ENCODE data around the gene LBH.

The LBH gene

DNA sequence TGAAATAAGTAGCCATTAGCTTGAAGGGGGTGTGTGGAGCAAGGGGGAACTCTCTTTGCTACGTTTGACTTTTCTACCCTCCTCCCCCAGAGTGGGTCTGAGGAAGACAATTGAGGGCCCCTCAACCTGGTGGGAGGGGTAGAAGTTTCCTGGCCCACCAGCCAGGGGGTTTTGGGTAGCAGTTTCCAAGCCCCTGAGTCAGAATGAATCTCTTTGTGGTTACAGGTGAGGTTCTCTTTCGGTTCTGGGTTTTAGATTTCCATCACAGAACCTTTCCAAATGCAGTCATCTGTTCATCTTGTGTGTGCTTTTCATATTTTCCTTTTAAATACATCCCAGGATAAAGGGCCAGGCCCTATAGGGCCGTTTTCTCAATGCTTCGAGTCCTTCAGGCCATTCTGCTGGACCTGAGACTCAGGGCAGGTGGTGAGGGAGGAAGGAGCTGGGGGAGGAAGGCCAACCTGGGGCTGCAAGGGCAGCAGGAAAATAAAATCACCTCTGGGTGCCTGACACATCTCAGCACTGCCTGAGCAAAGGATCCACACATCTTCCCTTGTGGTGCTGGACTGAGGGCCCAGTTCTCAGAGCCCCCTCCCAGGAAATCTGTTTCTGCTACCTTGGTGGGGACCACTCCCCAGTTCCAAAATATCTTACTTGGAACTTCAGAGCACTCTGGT is 4.7 kb downstream of the LBH start:
- no peak for DNase-seq

DNA sequence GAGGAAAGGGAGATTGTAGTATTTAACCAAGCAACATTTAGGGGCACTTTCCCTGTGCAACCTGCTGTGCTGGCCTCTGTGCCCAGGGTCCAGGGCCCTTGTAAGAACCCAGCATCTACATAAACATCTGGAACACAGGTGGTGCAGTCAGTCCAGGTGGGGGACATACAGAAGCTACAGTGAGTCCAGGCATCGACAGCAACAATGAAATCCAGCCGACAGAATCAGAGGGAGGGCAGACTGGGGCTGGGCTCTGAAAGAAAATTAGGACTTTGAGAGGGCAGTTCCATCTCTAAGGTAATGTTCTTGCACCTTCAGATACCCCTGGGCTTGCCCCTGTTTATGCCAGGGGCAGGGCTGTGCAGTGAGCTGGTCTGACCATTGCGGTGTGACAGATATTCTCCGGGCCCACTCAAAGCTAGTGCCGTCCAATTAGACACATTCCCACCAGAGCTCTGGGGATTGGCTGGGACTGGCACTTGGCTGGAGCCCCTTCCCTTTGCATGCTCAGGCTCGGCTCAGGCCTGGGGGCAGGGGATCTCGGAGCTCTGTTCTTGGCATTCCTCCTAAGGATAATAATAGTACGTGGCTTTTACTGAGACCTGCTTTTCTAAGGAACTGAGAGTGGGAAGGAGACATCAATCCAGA is 5.4 kb downstream of the LBH start:
- no peak for DNase-seq

DNA sequence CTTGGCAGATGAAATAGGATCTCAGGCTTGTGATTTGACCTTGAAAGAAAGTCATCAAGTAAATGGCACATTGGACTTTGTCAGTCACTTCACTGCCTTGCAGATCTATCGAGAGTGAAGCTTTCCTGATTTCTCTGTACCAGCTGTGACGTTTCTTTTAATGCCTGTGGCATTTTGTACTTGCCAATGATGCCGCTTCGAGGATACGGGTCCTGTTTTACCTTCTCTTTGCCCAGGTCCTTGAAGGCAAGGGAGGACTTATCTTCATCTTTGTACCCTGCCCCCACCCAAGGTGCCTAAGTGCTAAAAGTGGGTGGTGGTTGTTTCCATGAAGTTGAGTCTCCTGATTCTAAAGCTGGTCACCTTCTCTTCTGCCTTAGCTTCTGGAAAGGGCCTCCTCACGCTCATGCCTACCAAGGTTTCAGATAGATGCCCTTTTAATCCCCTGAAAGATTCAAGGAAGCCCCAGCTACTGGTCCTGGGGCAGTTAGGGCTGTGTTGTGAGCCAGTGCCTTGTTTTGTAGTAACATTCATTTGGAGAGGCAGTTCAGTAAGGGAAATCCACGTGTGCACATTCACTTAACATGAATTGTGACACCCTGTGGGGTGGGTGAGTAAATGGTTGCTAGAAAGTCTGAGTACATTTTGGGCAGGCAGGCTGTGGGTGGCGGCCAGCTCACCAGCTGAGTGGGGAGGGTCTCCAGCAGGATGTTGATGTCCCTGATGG is 6.1 kb downstream of the LBH start:
- no peak for DNase-seq

DNA sequence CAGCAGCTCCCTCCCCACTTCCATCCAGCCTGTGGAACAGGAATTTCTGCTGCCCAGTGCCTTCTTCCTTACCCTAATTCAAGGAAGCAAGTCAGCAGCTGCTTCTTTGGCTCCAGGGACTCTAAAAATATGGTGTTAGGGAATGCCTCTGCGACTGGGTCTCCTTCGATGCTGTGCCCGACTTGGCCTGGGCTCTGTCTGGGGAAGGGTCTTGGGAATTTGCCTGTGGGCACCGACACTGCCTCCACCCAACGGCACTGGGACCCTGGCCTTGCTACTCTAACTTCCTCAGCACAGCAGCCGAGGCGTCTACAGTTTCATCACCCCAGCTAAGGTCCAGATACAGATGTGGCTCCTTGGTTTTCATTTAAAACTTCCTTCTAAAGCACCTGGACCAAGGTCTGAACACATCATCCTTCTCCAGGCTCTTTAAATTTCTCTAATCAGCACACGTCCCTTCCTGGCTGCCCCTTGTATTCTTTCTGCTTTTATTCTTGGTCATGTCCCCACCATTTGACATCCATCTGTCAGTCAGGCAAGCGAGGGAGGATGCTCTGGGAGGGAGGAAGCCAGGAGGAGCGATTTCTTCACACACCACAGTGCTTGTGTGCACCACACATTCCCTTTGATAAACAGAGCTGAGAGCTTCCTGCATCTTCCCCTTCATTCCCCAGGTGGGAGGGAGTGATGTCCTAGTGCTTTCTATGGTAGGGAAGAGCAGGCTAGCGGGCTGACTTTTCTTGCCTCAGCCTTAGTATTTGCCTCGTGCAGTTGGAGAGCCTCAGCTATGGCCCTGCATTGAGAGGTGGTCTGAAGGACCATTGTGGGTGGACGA is 6.8 kb downstream of the LBH start:
- no peak for DNase-seq

DNA sequence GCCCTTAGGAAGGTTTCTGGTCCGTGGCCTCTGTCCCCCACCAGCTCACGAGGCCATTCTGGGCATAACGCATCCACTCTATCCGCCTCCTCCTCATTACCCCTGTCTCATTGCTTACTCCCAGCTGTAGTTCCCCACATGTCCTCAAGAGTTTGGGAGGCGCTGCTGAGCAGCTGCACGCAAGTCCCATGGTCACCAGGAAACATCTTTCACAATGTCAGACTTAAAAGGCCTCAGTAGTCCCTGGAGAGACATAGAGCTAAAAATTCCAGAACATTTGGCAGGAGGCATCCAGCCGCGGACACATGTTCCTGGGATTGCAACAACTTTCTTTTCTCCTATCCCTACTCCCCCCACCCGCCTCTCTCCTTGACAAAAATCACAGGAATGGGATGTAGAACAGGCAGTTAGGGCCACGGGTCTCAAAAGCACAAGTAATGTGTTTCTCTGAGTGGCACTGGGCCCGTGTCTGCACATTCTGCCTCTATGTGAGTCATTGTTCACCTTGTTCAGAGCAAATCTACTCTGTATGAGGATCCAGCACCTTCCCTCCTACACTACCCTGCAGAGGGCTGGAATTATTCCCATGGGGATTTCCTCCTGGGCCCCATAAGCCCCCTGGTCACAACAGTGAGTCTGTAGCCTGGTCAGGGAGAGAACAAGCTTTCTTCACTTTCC is 8.1 kb downstream of the LBH start:
- DNase-seq: no peak

DNA sequence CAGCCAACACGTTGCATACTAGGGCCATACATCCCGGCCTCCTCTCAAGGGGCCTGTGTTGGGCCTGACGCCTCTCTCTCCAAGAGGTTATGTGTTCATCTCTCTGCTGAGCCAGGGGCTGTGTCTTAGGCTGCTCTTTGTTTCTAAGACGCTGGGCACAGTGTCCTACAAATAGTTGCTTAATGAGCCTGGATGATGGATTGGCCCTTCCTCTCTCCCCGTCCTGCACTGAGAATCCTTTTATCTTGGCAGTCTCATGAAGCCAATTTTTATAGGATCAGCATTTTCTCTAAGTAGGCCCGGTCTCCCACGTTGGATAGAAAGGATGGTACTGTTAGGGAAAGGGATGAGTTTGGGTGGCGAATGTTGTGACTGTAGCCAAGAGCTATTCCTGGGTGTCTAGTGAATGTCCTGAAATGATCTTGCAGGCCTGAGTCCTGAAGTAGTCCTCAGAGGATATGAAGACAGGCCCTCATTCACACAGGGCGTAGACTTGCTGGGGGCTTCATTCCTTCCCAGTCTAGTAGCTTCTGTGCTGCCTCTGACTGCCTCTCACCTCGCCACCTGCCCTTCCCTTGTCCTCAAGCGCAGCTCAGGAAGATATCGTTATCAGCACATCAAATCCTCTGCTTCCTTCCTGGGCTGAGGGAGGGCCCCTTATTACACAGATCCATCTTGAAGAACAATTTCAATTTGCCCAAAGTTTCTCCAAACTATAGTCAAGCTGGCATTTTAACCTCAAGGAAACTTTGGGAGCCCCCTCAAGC is 8.8 kb downstream of the LBH start:
- DNase-seq: no peak

DNA sequence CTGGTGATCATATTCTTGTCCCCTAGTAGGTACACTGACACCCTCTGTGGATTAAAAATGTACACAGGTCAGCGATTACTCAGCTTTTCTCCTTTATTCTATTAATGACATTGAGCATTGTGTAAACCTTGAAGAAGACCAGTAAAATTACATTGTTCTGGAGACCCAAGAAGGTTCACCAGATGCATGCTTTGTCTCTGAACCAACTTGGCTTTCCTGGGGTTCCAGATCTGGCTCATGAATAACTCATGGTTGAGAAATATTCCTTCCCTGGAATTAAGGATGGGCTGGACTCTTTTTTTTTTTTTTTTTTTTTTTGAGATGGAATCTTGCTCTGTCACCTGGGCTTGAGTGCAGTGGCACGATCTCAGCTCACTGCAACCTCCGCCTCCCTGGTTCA is 11.9 kb downstream of the LBH start:
- DNase-seq: no peak

DNA sequence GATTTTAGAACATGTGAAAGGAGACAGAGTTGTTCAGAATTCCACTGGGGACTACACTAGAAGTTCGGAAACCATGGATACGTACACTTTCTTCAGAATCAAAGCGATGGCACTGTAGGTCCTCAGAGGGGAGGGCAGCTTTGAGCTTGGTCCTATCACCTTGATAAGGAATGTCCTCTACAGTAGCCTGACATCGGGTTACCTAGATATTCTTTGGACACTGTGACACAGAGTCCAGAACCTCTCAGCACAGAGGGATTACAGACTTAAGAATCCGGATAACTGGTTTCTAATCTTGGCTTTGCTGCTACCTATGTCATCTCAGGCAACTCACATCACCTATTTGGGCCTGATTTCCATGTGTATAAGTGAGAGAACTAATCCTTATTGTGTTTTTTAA is 14.0 kb downstream of the LBH start:
- DNase-seq: no peak

DNA sequence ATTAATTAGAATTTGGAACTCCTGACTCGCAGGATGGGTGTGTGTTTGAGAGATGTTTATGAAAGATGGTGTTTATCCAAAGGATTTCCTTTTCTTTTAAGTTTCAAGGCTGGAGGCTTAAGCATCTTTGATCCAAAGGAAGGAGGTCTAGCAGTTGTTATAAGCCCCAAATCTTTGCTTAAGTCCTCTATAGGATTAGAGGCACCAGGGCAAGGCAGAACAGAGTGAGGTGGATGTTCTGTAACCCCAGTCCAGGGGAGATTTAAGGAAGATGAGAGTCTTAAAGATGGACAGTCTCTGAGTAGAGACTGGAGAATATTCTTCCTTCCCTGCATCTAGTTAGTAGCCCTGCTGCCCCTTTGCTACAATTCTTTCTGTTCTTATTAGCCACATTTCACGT is 17.5 kb downstream of the LBH start:
- no peak for DNase-seq

DNA sequence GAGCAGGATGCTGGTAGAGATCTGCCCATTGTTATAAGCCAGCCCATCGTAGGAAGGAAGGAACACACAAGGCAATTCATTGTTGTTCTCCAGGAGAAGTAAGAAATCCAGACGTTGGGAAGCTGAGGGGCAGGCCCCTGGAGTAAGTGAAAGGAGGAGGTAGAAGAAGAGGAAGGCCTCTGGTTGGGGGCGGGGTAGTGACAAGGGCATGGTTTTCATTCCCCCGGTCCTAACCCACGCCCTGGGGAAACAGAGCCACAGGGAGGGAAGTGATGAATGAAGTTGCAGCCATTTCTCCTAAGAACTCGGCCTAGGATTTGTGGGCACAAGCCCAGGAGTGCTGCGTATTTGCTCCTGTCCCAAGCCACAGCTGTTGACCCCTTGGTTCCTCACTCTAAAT is 18.0 kb downstream of the LBH start:
- DNase-seq: no peak

DNA sequence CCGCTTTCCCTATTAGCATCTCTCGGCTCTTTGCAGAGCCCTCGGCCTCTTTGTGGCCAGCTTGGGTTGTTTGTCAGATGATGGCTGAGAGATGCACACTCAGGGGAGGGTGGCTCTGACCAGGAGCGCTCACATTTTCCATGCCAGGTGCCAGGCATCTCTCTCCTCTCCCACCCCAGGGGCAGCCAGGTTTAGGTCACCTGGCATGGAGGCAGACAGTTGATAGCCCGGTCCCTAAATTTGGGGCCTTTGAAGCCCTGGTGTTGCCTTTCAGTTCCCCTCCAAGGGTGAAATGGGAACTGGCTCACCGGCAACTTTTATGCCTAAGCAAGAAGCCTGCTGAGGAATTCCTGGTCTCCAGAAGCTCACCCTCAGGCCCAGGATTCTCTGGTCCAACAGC is 19.1 kb downstream of the LBH start:
- no peak for DNase-seq

DNA sequence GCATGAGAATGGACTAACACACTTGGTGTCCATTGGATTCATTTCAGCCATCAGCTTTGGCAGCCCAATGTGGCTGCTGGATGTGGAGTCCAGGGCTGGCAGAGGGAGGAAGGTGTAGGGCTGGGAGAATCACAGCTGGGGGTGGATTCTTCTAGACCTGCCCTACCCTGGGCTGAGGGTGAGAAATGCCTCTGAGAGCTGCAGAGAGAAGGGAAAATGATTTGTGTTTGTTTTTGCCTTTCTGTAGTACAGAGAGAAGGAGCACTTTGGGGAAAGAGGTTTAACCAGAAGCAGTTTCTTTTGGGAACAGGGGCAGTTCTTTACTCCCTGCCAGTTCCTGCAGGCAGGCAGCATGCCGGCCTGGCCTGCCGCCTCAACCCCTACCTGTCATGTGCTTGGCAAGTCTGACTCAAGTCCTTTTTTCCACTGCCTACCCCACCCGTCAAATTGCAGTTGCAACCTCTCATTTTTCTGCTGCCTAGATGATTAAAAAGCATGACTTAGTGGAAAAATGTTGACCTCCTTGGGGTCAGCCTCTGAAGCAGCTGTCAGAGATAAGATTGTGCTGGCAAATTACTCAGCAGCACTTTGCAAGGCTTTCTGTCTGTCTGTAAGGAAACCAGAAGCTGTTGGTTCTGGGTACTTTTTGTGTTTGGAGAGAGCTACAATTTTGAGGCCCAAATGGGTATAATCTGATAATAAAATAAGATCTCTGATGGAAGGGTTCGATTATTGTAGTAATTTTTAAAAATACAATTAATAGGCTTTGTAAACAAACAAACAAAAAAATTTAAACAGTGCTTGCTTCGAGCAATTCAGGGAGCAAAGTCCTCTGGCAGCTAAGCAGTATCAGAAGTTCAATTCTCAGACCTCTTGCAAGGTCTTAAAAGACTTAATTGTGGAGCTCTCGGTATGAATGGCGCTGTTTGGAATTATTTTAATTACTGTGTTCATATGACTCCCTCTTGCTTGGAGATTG is 21.7 kb downstream of the LBH start:
- DNase-seq: no peak

DNA sequence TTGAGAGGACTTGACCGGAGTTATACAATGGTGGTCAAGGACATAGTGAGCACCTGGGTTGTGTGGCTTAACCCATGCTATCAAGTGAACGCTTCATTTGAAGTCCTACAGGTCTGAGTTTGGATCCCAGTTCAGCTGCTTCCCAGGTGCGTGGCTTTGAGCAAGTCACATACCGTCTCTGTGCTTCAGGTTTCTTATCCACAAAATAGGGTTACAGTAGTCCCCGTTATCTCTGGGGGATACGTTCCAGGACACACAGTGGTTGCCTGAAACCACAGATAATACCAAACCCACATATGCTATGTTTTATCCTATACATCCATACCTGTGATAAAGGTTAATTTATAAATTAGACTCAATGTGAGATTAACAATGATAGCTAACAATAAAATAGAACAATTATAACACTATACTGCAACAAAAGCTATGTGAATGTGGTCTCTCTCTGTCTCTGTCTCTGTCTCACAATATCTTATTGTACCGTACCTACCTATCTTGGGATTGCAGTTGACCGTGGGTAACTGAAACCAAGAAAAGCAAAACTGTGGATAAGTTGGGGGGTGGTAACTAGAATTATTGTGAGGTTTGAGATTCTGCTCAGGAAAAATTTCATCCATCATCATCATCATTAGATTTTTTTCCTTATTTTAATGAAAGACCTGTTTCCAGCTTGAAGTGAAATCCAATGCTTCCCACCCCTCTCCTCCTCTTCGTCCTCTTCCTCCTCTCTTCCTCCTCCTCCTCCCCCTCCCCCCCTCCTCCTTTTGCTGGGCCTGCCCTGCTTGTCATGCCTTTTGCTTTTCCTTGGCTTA is 22.7 kb downstream of the LBH start:
- no peak for DNase-seq

DNA sequence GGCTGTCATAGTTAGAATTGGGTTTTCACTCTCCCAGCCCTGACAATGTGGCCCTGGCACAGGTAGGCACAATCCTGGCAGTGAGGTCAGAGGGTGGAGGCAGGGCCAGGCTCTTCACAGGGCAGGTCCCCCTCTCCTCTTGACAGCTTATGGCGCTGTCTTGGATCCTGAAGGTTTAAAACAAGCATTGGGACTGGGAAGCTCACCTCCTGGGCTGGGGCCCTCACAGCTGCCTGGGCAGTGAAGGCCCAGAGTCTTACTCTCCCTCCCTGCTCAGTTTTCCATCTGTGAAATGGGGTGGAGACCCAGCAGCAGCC is 23.3 kb downstream of the LBH start:
- DNase-seq: no peak

DNA sequence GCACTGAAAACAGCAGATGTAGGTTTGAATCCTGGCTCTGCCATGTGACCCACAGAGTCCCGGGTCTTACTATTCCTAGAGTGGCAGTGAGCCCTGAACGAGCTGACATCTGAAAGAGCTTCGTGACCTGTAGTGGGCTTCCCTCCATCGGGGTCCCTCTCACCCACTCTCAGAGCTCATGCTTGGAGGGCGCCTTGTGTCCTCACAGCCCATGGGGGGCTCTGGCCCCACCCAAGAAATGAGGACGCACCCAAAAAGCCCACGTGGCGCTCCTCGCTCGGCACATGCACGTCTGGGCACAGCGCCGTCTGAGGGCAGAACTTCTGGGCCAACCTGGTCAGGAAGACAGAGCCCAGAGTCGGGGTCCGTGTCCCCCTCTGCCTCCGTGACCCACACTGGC is 23.7 kb downstream of the LBH start:
- no peak for DNase-seq

DNA sequence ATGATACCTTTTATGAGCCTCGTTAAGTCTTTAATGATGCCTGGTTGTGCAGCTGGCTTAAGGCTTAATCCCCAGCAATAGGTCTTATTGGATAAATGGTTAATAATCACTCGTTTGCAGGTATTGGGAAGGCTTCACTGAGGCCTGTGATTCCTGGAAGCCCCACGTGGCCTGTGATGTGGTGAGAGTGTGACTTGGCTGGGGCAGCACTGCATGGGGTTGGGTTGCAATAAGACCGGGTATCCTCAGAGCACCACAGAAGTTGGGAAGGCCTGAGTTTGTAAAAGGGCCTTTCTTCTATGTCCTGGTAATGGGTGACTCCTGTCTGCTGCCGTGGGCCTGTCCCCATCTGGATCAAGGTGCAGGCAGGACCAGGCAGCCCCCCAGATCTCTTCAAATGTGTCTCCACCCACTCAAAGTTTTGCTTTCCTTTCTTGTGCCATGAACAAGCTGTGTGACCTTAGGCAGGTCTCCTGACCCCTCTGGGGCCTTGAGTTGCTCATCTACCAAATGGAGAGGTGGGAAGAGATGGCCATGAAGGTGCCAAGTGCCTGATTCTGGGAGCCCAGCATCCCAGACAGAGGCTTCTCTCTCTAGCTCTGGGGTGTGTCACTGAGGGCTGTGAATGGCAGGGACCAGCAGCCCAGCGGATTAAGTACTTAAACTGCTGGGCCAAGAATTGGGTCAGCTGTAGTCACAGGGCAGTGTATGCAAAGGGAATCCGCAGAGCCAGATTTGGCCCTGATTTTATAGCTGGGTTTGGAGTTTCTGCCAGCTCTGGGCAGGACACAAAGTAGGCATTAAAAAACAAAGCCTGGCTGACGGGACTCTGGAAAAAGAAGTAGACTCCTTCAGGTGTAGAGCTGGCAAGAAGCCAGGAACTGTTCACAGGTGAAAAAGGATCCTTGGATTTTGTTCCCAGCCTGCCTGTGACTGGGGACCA is 24.4 kb downstream of the LBH start:
- no peak for DNase-seq

DNA sequence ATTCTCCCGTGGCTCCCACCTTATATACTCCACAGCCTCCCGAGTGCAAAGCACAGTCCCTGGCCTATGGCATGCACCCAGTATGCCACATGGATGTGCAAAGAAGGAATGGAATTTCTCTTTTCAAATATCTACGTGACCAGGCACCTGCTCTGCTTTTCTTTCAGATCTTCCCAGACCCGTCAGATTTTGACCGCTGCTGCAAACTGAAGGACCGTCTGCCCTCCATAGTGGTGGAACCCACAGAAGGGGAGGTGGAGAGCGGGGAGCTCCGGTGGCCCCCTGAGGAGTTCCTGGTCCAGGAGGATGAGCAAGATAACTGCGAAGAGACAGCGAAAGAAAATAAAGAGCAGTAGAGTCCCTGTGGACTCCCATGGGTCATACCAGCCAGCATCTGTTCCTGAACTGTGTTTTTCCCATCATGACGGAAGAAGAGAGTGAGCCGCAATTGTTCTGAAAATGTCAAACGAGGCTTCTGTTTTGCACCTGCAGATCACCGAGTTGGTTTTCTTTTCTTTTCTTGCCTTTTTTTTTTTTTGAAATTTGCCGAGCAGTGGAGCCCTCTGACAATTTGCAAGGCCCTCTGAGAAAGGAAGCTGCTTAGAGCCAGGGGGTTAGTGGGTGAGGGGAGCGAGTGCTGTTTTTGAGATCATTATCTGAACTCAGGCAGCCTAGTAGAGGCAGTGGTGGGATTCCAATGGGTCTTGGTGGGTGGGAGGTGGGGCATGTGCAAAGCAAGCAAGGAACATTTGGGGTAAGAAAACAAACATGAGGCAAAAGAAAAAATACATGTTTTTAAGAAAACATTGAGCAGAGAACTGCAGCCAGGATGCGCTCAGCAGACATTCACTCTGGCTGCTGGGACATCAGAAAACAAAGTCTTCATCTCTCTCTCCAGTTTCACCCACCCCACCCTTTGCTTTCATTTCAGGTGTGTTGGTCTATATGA is 26.2 kb downstream of the LBH start:
- DNase-seq: no peak

DNA sequence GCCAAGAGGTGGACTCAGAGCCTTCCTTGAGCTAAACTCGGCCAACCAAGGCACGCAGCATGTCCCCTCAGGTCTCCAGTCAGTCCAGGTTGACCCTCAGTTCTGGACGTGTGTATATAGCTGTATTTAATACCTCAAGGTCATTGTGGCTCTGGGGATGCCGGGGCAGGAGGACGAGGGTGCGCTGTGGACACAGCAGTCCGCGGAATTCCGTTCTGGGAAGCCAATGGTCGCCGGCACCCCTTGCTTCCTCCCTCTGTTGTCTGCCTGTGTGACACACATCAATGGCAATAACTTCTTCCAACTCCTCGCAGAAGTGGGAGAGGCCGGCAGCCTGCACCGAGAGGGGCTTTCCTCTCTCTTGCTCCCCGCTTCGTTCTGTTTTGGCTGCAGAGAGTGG is 27.7 kb downstream of the LBH start:
- DNase-seq: no peak

All from NCI-H1092 (cell line).